Measurements from ENCODE around the gene KCNK3. TPM values are rescaled to one million over a fixed set of nuclear protein-coding genes. Genes with fewer than 3 reads are reported as not detected.

Gene KCNK3
- total and polyA plus RNA-seq, 10 of the 15 experiments (the other 5 are each of a cell fraction or from before 2014, with no cell fraction given) = 0.13 TPM; not detected in 9

DNA sequence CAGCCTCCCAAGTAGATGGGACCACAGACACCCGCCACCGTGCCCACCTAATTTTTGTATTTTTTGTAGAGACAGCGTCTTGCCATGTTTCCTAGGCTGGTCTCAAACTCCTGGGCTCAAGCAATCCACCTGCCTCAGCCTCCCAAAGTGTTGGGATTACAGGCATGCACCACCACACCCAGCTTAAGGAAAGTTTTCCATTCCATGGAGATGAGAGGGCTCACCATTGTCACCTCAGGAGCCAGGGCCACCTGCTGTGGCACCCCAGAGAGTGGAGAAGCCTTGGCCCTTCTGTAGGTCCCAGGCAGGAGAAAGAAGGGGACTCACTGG, 76.2 kb downstream of the KCNK3 start:
- H3K27me3 ChIP-seq (replicated peaks in 1 of 2; ENCODE audit: control insufficient read depth in 2 of 2, insufficient read depth in 2 of 2, low read length in 1 of 2) = no peaks in the 10 kb centered on the region
- no peak for FAIRE-seq
- peaks cover 17% of the 10 kb centered on the region; the same call in 1 of the 2 replicates for H3K4me1 ChIP-seq (ENCODE audit: control insufficient read depth, insufficient read depth, low read length)
- ChIA-PET SMC1A (ENCODE audit: uncharacterized antibody, unreplicated experiment) (interaction anchor here (0.9 kb wide), 1 partner anchor 23 kb away, joined by 3 read pairs; no protein-coding TSS in a partner anchor), POLR2A (interaction anchor here (0.9 to 1.3 kb wide), 2 partner anchors 9 to 21 kb away, joined by 3 to 5 read pairs; no protein-coding TSS in a partner anchor), CTCF (interaction anchor here (1.0 to 1.5 kb wide), 7 partner anchors 8 to 24 kb away, joined by 3 to 4 read pairs (median 4); no protein-coding TSS in a partner anchor), RAD21 (ENCODE audit: unreplicated experiment) (interaction anchor here (0.6 kb wide), 1 partner anchor 165 kb away, joined by 3 read pairs; no protein-coding TSS in a partner anchor)
- DNase-seq (ENCODE audit: low read depth, low spot score) = no peak
- BruUV-seq (replicated peaks) = no TSS peak
- TF ChIP-seq MEF2B (IDR thresholded peaks at IDR 0.05; ENCODE audit: partially characterized antibody, poor library complexity, severe bottlenecking) = no peak
- no peak for TF ChIP-seq RUNX3 (IDR thresholded peaks at IDR 0.05; ENCODE audit: low read length)
- no peak for TF ChIP-seq TAF1 (IDR thresholded peaks at IDR 0.05; ENCODE audit: borderline replicate concordance, low read depth, low read length)
- no peak for TF ChIP-seq ZBTB11 (CRISPR knock-in tag; IDR thresholded peaks at IDR 0.05)
- no peak for TF ChIP-seq IRF5 (IDR thresholded peaks at IDR 0.05; ENCODE audit: borderline replicate concordance)
- H3K36me3 ChIP-seq (ENCODE audit: control insufficient read depth in 2 of 2, insufficient read depth in 2 of 2, low read length in 1 of 2) = no peaks in the 10 kb centered on the region; a peak in 2 of 4 replicates
- no peaks in the 10 kb centered on the region for H3K9me3 ChIP-seq (replicated peaks; ENCODE audit: control insufficient read depth, insufficient read depth, low read length)
- no peak for ATAC-seq
- H3K9ac ChIP-seq (ENCODE audit: control insufficient read depth, insufficient read depth, low read length) = no peak overlapping the region
- no peak overlapping the region; the same call in 1 of the 2 replicates for H3K27ac ChIP-seq (ENCODE audit: control insufficient read depth, insufficient read depth)
- H3K79me2 ChIP-seq (ENCODE audit: control insufficient read depth, insufficient read depth, low read length) = peaks cover 53% of the 10 kb centered on the region
- intact Hi-C loops (cut with micrococcal nuclease; ENCODE audit: unreplicated experiment) (no loop called here), in situ Hi-C loops (cut with MboI) (no loop called here)
- H3K4me3 ChIP-seq = no peak overlapping the region
- no peak overlapping the region for H3K4me2 ChIP-seq (ENCODE audit: control insufficient read depth, insufficient read depth)
- 100% methylated on average over 3 of the region's 3 CpGs for WGBS (ENCODE audit: insufficient coverage, insufficient replicate concordance, low lambda C conversion rate, missing lambda C conversion rate)
- no peak overlapping the region for H2AFZ ChIP-seq (ENCODE audit: control insufficient read depth, low read depth, low read length)
- H4K20me1 ChIP-seq (ENCODE audit: control insufficient read depth, insufficient read depth) = no peaks in the 10 kb centered on the region
